NCI-H1105 (cell line): ENCODE measurements around the gene ELANE.
"Not testable (repeated sequence)": the region's sequence is repeated elsewhere in the genome, so short reads cannot be mapped to it uniquely, and the experiment has no call there.

Source experiments
- DNase-seq: peaks from one replicate; lab custom pipeline; 2025; lab: John Stamatoyannopoulos, UW

The ELANE gene

GRCh38 chr19:862581-863314 lies 10.6 kb downstream of the ELANE start:
- DNase-seq = no peak

- DNase-seq = no peak
Observed at GRCh38 chr19:863315-863620, 11.2 kb downstream of the ELANE start.

GRCh38 chr19:866769-867300 lies 14.7 kb downstream of the ELANE start:
- DNase-seq = no peak

- DNase-seq = no peak
Observed at GRCh38 chr19:867301-867793, 15.2 kb downstream of the ELANE start.

GRCh38 chr19:867855-868457 lies 15.9 kb downstream of the ELANE start:
- no peak for DNase-seq

GRCh38 chr19:868458-869244 lies 16.5 kb downstream of the ELANE start:
- no peak for DNase-seq

- no peak for DNase-seq
Observed at GRCh38 chr19:869245-870177, 17.4 kb downstream of the ELANE start.

GRCh38 chr19:870314-870713 lies 18.2 kb downstream of the ELANE start:
- DNase-seq = no peak

- peak; percentile 29 for DNase-seq
Observed at GRCh38 chr19:870963-871401, 18.9 kb downstream of the ELANE start.

- no peak for DNase-seq
Observed at GRCh38 chr19:871446-872265, 19.6 kb downstream of the ELANE start.

- peak; percentile 67 for DNase-seq
Observed at GRCh38 chr19:872266-872951, 20.3 kb downstream of the ELANE start.

- no peak for DNase-seq
Observed at GRCh38 chr19:873084-873483, 21.0 kb downstream of the ELANE start.

- DNase-seq = no peak
Observed at GRCh38 chr19:873561-874041, 21.5 kb downstream of the ELANE start.

- DNase-seq = no peak
Observed at GRCh38 chr19:875265-875879, 23.3 kb downstream of the ELANE start.

- DNase-seq = no peak
Observed at GRCh38 chr19:876089-876488, 24.0 kb downstream of the ELANE start.

- DNase-seq = no peak
Observed at GRCh38 chr19:876780-877314, 24.7 kb downstream of the ELANE start.

- DNase-seq = not testable (repeated sequence)
Observed at GRCh38 chr19:877992-878660, 26.0 kb downstream of the ELANE start.

- DNase-seq = not testable (repeated sequence)
Observed at GRCh38 chr19:878751-879561, 26.9 kb downstream of the ELANE start.
